ENCODE data around the gene PLEKHA6. TPM values are rescaled to one million over a fixed set of nuclear protein-coding genes. Genes with fewer than 3 reads are reported as not detected.

PLEKHA6 gene
- total and polyA plus RNA-seq, 2 of the 4 experiments (the other 2 are of a cell fraction), result 8.2 to 19.9 TPM

GRCh38 chr1:204407295-204407971 lies 47.7 kb upstream of the PLEKHA6 start:
- no peak overlapping the region for H3K27ac ChIP-seq (ENCODE audit: insufficient read depth, low read length)
- no peak for DNase-seq
- CTCF ChIA-PET, result interaction anchor here (1.5 to 2.0 kb wide), 2 partner anchors 9 to 96 kb away, joined by 5 to 16 read pairs; no protein-coding TSS in a partner anchor

More at GRCh38 chr1:204407295-204407971, 47.7 kb upstream of the PLEKHA6 start:
- no peak overlapping the region for H4K5ac ChIP-seq (ENCODE audit: low read depth, low read length)
- H2AFZ ChIP-seq (replicated peaks; ENCODE audit: low read length, poor library complexity), result no peak overlapping the region
- in situ Hi-C loops (cut with MboI; ENCODE audit: low sequenced_read_pairs), result no loop called here
- H4K20me1 ChIP-seq (ENCODE audit: insufficient read depth, low read length), result peaks cover 81% of the 10 kb centered on the region
- TF ChIP-seq MAZ (IDR thresholded peaks at IDR 0.05; ENCODE audit: borderline replicate concordance, low read depth, low read length) (no peak), POLR2A (IDR thresholded peaks at IDR 0.05; ENCODE audit: low read depth, low read length) (no peak), RCOR1 (IDR thresholded peaks at IDR 0.05; ENCODE audit: insufficient replicate concordance, low read length) (no peak), MXI1 (IDR thresholded peaks at IDR 0.05; ENCODE audit: borderline replicate concordance, low read depth, low read length) (no peak), RFX5 (IDR thresholded peaks at IDR 0.05; ENCODE audit: low read depth, low read length) (no peak), CEBPB (IDR thresholded peaks at IDR 0.05; ENCODE audit: low read depth, low read length) (no peak)
- H3K9me1 ChIP-seq (ENCODE audit: insufficient read depth, low read length), result no peaks in the 10 kb centered on the region
- no CpG with 5 or more reads among the region's 3 CpGs for WGBS, 2 experiments (ENCODE audit: extremely low coverage in 2 of 2, insufficient read length in 1 of 2)
- POLR2A ChIA-PET (ENCODE audit: unreplicated experiment), result no interaction called here
- no peak overlapping the region for H3K23ac ChIP-seq (ENCODE audit: low read depth, low read length)
- H3K9ac ChIP-seq (ENCODE audit: low read depth, low read length), result peak overlapping the region; percentile 98; the same call in 1 of the 2 replicates
- no peaks in the 10 kb centered on the region for H3K4me1 ChIP-seq (ENCODE audit: control insufficient read depth, insufficient read depth, low read length)
- no peak overlapping the region for H4K8ac ChIP-seq (ENCODE audit: low read depth in 2 of 2, low read length in 2 of 2)
- no peak overlapping the region for H2BK5ac ChIP-seq (ENCODE audit: low read depth, low read length, poor library complexity, severe bottlenecking)
- no peaks in the 10 kb centered on the region for H3K27me3 ChIP-seq (ENCODE audit: control insufficient read depth, insufficient read depth, low read length)
- no TSS peak for BruUV-seq (replicated peaks)
- H3K9me3 ChIP-seq (ENCODE audit: control insufficient read depth, insufficient read depth, low read length), result no peaks in the 10 kb centered on the region
- H2BK120ac ChIP-seq (ENCODE audit: low read depth, low read length), result no peak overlapping the region
- H3K14ac ChIP-seq (replicated peaks; ENCODE audit: low read depth, low read length), result peak overlapping the region; percentile 44; the same call in 1 of the 2 replicates
- peaks cover 12% of the 10 kb centered on the region for H3K36me3 ChIP-seq (ENCODE audit: control insufficient read depth, insufficient read depth, low read length)
- dilution Hi-C loops (cut with HindIII; ENCODE audit: low sequenced_read_pairs, unreplicated experiment), result no loop called here
- peak overlapping the region; percentile 94 for H3K4me2 ChIP-seq (ENCODE audit: low read depth, low read length)
- no peak overlapping the region for H2AK5ac ChIP-seq (ENCODE audit: low read depth, low read length)
- H4K91ac ChIP-seq (ENCODE audit: insufficient read depth, low read depth, low read length), result no peak overlapping the region
- intact Hi-C loops (cut with micrococcal nuclease), result no loop called here
- H2AK9ac ChIP-seq (replicated peaks; ENCODE audit: low read depth, low read length, poor library complexity), result no peak overlapping the region
- no peak overlapping the region for H3K56ac ChIP-seq (ENCODE audit: extremely low read depth, insufficient read depth, low read length)
- H2BK15ac ChIP-seq (ENCODE audit: low read depth, low read length), result no peak overlapping the region
- H3K18ac ChIP-seq (ENCODE audit: low read depth, low read length), result no peak overlapping the region
- no peak for ATAC-seq (ENCODE audit: low read depth)
- no peak overlapping the region for H3K4ac ChIP-seq (ENCODE audit: low read depth, low read length)
- no peak overlapping the region for H2BK20ac ChIP-seq (ENCODE audit: low read depth, low read length)
- peaks cover 0 to 27% of the 10 kb centered on the region in 2 experiments; a peak in 3 of 4 replicates for H3K79me1 ChIP-seq (ENCODE audit: low read depth in 1 of 2, low read length in 2 of 2)
- peak overlapping the region; percentile 85 for H3K4me3 ChIP-seq (ENCODE audit: insufficient read depth, low read depth, low read length)

All from IMR-90 (cell line).